Fibroblast of lung (primary cell): Measurements from ENCODE around the gene ITPR2.

Experiments used
- CTCF ChIP-seq, 2 donors: IDR thresholded peaks in 1 of 2; conservative IDR thresholded peaks in 1 of 2; 1 replicate in 1 of 2; 2 replicates in 1 of 2; pipeline ENCODE4 v1.5.1; 2011 to 2012; ENCODE audit warnings: low read length in 2 of 2, control low read depth in 1 of 2, inconsistent platforms in 1 of 2, low read depth in 1 of 2, mild to moderate bottlenecking in 1 of 2
- EZH2 ChIP-seq: IDR thresholded peaks from 2 replicates; pipeline ENCODE4 v1.5.1; 2012; ENCODE audit warnings: low read length, control low read depth, mild to moderate bottlenecking; ENCODE audit errors: missing control alignments

- TF ChIP-seq CTCF (conservative IDR thresholded peaks at IDR 0.05 in 1 of 2, IDR thresholded peaks at IDR 0.05 in 1 of 2; ENCODE audit: low read depth in 1 of 2, low read length in 2 of 2) (no peak), EZH2 (no peak)
These were observed 143.6 kb downstream of the ITPR2 start for GRCh38 chr12:26689281-26689841.
